Ovary (tissue), 9 donors: ENCODE results near the gene LINGO3. TPM values are rescaled to one million over a fixed set of nuclear protein-coding genes. Genes with fewer than 3 reads are reported as not detected.

Experiments
- DNase-seq, 5 donors: peaks; one replicate each; pipeline ENCODE4 v3.0.0-alpha.2; 2019 to 2020
- H3K27ac ChIP-seq, 2 donors: fragments of 200-600 bp; one replicate each; pipeline versions ENCODE4 v1.5.1 to v1.8.0; 2019 to 2022
- H3K27me3 ChIP-seq: fragments of 200-600 bp; one replicate; pipeline ENCODE4 v1.8.0; 2022
- H3K36me3 ChIP-seq: fragments of 200-600 bp; sonication (generic); one replicate; pipeline ENCODE4 v1.5.1; 2019
- H3K4me1 ChIP-seq: one replicate; pipeline ENCODE4 v1.8.1; 2013; ENCODE audit warnings: mild to moderate bottlenecking, moderate library complexity; ENCODE audit not compliant: insufficient read depth
- H3K4me3 ChIP-seq: fragments of 200-600 bp; sonication (generic); one replicate; pipeline ENCODE4 v1.5.1; 2017
- H3K9me3 ChIP-seq, 2 donors: fragments of 200-600 bp in 1 of 2; sonication (generic) in 1 of 2; one replicate each; pipeline versions ENCODE4 v1.5.1 to v1.8.1; 2013 to 2019; ENCODE audit warnings: mild to moderate bottlenecking in 1 of 2, moderate library complexity in 1 of 2
- EP300 ChIP-seq: sonication (generic); formaldehyde crosslinking; IDR thresholded peaks from one replicate; pipeline ENCODE4 v1.6.1; 2017; ENCODE audit warnings: antibody characterized with exemption
- POLR2A ChIP-seq: fragments of 450-650 bp; IDR thresholded peaks from one replicate; pipeline ENCODE4 v1.6.1; 2017; ENCODE audit warnings: antibody characterized with exemption, mild to moderate bottlenecking, moderate library complexity
- WGBS, 3 donors: extraction: QIAGEN DNeasy Blood & Tissue Kit in 1 of 3; methylation state at CpG; one replicate each; pipeline versions ENCODE4 v1.1.5 to v1.1.7; 2013 to 2017; 5-methylcytosine and 5-hydroxymethylcytosine counted together
- intact Hi-C, 4 donors: fragments of 100-400 bp; cut with DNase I; formaldehyde crosslinking; loops; one replicate each; pipeline versions ENCODE4 v1.11.0 to v1.15.1; 2022 to 2023
- polyA plus RNA-seq, 2 donors: library from polyadenylated mRNA; stranded (reverse); fragments of 200-250 nt in 1 of 2; fragments of 350-450 nt in 1 of 2; fragmentation: Illumina TruSeq in 1 of 2; extraction: RNeasy Lipid Tissue Mini Kit (QIAGEN cat#74804) in 1 of 2; gene quantifications; one replicate each; pipeline ENCODE4 v1.2.3, GENCODE V29; 2013 to 2014
- total RNA-seq, 7 donors: library from RNA; depleted of rRNA in 2 of 7; stranded (reverse); fragments of >200 nt in 2 of 7; fragmentation: NEBNext Ultra II Directional in 3 of 7; extraction: Animal tissue kit (Norgen Biotek cat#: 25700) in 3 of 7; gene quantifications; one replicate each; pipeline versions ENCODE4 v1.1.0 to v1.2.4, GENCODE V29; 2016 to 2023
- TF ChIP-seq, protein P1 (sequence below), 3 donors: fragments of 450-650 bp in 2 of 3; fragments of 200-600 bp in 1 of 3; IDR thresholded peaks; one replicate each; pipeline versions ENCODE4 v1.5.1 to v1.8.0; 2016 to 2022; ENCODE audit warnings: antibody characterized with exemption in 3 of 3, mild to moderate bottlenecking in 1 of 3
- donor health status: DM: no; HTN: no; CAD: no; lungs with moderate emphysema.
- donor health status: DM: no; HTN: no; CAD: no.
- donor health status: Bipolar disorder and iron deficiency.
- donor health status: DM: yes; HTN: yes; CAD: no.
- donor health status: DM: no; HTN: no; CAD: no.
- donor health status: DM: yes; HTN: yes; CAD: no.

LINGO3 gene
- total and polyA plus RNA-seq, 9 donors, result not detected

GRCh38 chr19:2274185-2274711, 33.7 kb downstream of the LINGO3 start:
- H3K27ac ChIP-seq, result peak overlapping the region in 1 of 2 donors; percentile 35

GRCh38 chr19:2273356-2274184, 34.4 kb downstream of the LINGO3 start:
- intact Hi-C loops, result loop anchor here (2.0 to 10.0 kb wide), 8 partner anchors 36 to 341 kb away; partner anchors contain the start of genes PLEKHJ1 (in 3 of the 4), SF3A2 (in 3 of the 4), DOT1L (in 2 of the 4) and AP3D1 (in 1 of the 4)

More at GRCh38 chr19:2274185-2274711, 33.7 kb downstream of the LINGO3 start:
- Histone ChIP-seq H3K36me3 (no peaks in the 10 kb centered on the region), H3K4me3 (no peak overlapping the region), H3K27me3 (no peaks in the 10 kb centered on the region), H3K4me1 (peaks cover 20% of the 10 kb centered on the region), H3K9me3 (no peaks in the 10 kb centered on the region)
- DNase-seq, result no peak
- TF ChIP-seq, protein P1, sequence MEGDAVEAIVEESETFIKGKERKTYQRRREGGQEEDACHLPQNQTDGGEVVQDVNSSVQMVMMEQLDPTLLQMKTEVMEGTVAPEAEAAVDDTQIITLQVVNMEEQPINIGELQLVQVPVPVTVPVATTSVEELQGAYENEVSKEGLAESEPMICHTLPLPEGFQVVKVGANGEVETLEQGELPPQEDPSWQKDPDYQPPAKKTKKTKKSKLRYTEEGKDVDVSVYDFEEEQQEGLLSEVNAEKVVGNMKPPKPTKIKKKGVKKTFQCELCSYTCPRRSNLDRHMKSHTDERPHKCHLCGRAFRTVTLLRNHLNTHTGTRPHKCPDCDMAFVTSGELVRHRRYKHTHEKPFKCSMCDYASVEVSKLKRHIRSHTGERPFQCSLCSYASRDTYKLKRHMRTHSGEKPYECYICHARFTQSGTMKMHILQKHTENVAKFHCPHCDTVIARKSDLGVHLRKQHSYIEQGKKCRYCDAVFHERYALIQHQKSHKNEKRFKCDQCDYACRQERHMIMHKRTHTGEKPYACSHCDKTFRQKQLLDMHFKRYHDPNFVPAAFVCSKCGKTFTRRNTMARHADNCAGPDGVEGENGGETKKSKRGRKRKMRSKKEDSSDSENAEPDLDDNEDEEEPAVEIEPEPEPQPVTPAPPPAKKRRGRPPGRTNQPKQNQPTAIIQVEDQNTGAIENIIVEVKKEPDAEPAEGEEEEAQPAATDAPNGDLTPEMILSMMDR (IDR thresholded peaks at IDR 0.05), result no peak
- no peak for TF ChIP-seq EP300
- TF ChIP-seq POLR2A, result no peak
- WGBS, 3 donors, result 89 to 91% (median 90%) methylated on average over 9 of the region's 9 CpGs
- intact Hi-C loops, result loop anchor here (5.0 to 10.0 kb wide), 7 partner anchors 37 to 341 kb away; partner anchors contain the start of genes DOT1L (in 2 of the 4), PLEKHJ1 (in 2 of the 4), SF3A2 (in 2 of the 4) and AP3D1 (in 1 of the 4)

GRCh38 chr19:2271234-2272103, 36.5 kb downstream of the LINGO3 start:
- Histone ChIP-seq H3K4me3 (peak overlapping the region; percentile 98), H3K4me1 (peaks cover 25% of the 10 kb centered on the region), H3K9me3 (no peaks in the 10 kb centered on the region), H3K27ac (peak overlapping the region; percentile 95 to 99), H3K36me3 (no peaks in the 10 kb centered on the region), H3K27me3 (no peaks in the 10 kb centered on the region)
- TF ChIP-seq EP300 (no peak), POLR2A (no peak)
- TF ChIP-seq, protein P1 (IDR thresholded peaks at IDR 0.05), result no peak
- DNase-seq, result peak in 2 of 5 donors; percentile 49 to 57
- WGBS, 3 donors, result 15 to 28% (median 17%) methylated on average over 33 to 43 of the region's 43 CpGs
- intact Hi-C loops, result loop anchor here (2.0 to 10.0 kb wide), 8 partner anchors 34 to 343 kb away; partner anchors contain the start of genes PLEKHJ1 (in 4 of the 4), SF3A2 (in 4 of the 4), DOT1L (in 2 of the 4) and AP3D1 (in 1 of the 4)

More at GRCh38 chr19:2273356-2274184, 34.4 kb downstream of the LINGO3 start:
- Histone ChIP-seq H3K27me3 (no peaks in the 10 kb centered on the region), H3K27ac (peak overlapping the region; percentile 28 to 35), H3K4me1 (peaks cover 20% of the 10 kb centered on the region), H3K36me3 (no peaks in the 10 kb centered on the region), H3K9me3 (no peaks in the 10 kb centered on the region), H3K4me3 (peak overlapping the region; percentile 17)
- peak; percentile 65 to 87 (median 75) for DNase-seq
- 10 to 20% (median 17%) methylated on average over 36 to 45 of the region's 45 CpGs for WGBS, 3 donors
- TF ChIP-seq, protein P1 (IDR thresholded peaks at IDR 0.05), result peak; percentile 96 to 99 (median 96)
- TF ChIP-seq POLR2A, result no peak
